Panc1 (cell line): Measurements from ENCODE around the gene FASTKD2.

Experiments used
- CTCF ChIP-seq: fragments of 450-650 bp; IDR thresholded peaks from 2 replicates; pipeline ENCODE4 v1.5.1; 2017; ENCODE audit warnings: mild to moderate bottlenecking
- POLR2AphosphoS5 ChIP-seq: IDR thresholded peaks from 2 replicates; pipeline ENCODE4 v1.6.1; 2012; ENCODE audit warnings: mild to moderate bottlenecking, low read depth, low read length, moderate library complexity
- REST ChIP-seq, 2 experiments: IDR thresholded peaks; 2 replicates each; pipeline ENCODE4 v1.6.1; 2011 to 2012; ENCODE audit warnings: low read depth in 2 of 2, control low read depth in 1 of 2, low read length in 1 of 2, mild to moderate bottlenecking in 1 of 2, moderate library complexity in 1 of 2; ENCODE audit not compliant: insufficient read depth in 1 of 2
- SIN3A ChIP-seq: IDR thresholded peaks from 2 replicates; pipeline ENCODE4 v1.6.1; 2012; ENCODE audit warnings: low read depth, mild to moderate bottlenecking, low read length, moderate library complexity, borderline replicate concordance; ENCODE audit not compliant: insufficient read depth

- TF ChIP-seq CTCF (no peak), REST (IDR thresholded peaks at IDR 0.05; ENCODE audit: insufficient read depth in 1 of 2, low read depth in 2 of 2, low read length in 1 of 2) (no peak), POLR2AphosphoS5 (no peak), SIN3A (no peak)
Observed at GRCh38 chr2:206837775-206838174, 72.4 kb downstream of the FASTKD2 start.
